Fibroblast of upper back skin (primary cell): ENCODE measurements around the gene C9orf43.
"Not testable (repeated sequence)": the region's sequence is repeated elsewhere in the genome, so short reads cannot be mapped to it uniquely, and the experiment has no call there.

Source experiments
- DNase-seq: peaks from one replicate; pipeline ENCODE4 v3.0.0-alpha.2; 2013

Gene C9orf43, protein sequence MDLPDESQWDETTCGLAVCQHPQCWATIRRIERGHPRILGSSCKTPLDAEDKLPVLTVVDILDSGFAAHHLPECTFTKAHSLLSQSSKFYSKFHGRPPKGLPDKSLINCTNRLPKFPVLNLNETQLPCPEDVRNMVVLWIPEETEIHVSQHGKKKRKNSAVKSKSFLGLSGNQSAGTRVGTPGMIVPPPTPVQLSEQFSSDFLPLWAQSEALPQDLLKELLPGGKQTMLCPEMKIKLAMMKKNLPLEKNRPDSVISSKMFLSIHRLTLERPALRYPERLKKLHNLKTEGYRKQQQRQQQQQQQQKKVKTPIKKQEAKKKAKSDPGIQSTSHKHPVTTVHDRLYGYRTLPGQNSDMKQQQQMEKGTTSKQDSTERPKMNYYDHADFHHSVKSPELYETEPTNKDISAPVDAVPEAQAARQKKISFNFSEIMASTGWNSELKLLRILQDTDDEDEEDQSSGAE

GRCh38 chr9:113410207-113410864 lies at the start of gene C9orf43, which contains the start of gene POLE3:
Gene C9orf43 (plus strand): TSS chr9:113410747. CDS start chr9:113413494, 2,747 bp downstream.
Gene POLE3 (minus strand): TSS chr9:113410675. CDS start chr9:113410293, 382 bp downstream.
- peak; percentile 95 for DNase-seq

- DNase-seq: peak; percentile 22
Observed at GRCh38 chr9:113361304-113362018, 49.1 kb upstream of the C9orf43 start.

DNA sequence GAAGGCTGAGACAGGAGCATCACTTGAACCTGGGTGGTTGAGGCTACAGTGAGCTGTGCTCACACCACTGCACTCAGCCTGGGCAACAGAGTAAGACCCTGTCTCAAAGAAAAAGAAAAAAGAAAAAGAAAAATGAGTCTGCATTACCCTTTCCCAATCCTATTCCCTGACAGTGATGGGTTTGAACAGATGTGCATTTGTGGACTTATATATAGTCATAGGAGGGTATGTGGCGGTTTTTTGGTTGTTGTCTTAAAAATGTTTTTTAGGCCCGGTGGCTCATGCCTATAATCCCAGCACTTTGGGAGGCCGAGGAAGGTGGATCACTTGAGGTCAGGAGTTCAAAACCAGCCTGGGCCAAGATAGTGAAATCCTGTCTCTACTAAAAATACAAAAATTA lies 47.2 kb upstream of the C9orf43 start:
- no peak for DNase-seq

DNA sequence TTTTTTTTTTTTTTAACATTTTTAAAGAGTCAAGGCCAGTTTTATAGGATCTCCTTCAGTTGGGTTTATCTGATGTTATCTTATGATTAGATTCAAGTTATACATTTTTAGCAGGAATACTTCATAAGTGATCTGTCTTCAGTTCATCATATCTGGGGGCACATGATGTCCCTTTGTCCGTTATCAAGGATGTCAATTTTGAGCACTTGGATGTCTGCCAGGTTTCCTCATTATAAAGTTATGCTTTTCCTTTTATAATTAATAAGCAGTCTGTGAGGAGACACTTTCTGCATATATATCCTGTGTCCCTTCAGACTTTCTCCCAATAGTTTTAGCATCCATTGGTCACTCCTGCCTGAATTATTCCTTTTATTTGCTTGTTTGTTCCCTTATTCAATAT lies 45.6 kb upstream of the C9orf43 start:
- DNase-seq: no peak

GRCh38 chr9:113365652-113366051 lies 44.9 kb upstream of the C9orf43 start:
- not testable (repeated sequence) for DNase-seq

GRCh38 chr9:113368348-113368981 lies 42.1 kb upstream of the C9orf43 start:
- no peak for DNase-seq

- no peak for DNase-seq
Observed at GRCh38 chr9:113368982-113369854, 41.3 kb upstream of the C9orf43 start.

DNA sequence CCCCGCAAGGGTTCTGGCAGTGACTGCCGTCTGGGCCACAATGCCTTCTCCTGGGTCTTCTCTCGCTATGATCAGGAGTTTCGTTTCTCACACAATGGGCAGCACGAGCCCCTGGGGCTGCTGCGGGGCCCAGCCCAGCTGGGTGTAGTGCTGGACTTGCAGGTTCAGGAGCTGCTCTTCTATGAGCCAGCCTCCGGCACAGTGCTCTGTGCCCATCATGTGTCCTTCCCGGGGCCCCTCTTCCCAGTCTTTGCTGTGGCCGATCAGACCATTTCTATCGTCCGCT lies 40.7 kb upstream of the C9orf43 start:
- no peak for DNase-seq

GRCh38 chr9:113370806-113371325 lies 39.7 kb upstream of the C9orf43 start:
- no peak for DNase-seq

- no peak for DNase-seq
Observed at GRCh38 chr9:113372059-113372458, 38.5 kb upstream of the C9orf43 start.

GRCh38 chr9:113373256-113373655 lies 37.3 kb upstream of the C9orf43 start:
- no peak for DNase-seq

- no peak for DNase-seq
Observed at GRCh38 chr9:113373676-113374392, 36.7 kb upstream of the C9orf43 start.

GRCh38 chr9:113375057-113376023 lies 35.2 kb upstream of the C9orf43 start:
- no peak for DNase-seq

- DNase-seq: peak; percentile 66
Observed at GRCh38 chr9:113376634-113377567, 33.6 kb upstream of the C9orf43 start, which contains the start of gene HDHD3. Gene HDHD3 (minus strand): TSS chr9:113376986. CDS start chr9:113374354, 2,632 bp downstream.

- DNase-seq: not testable (repeated sequence)
Observed at GRCh38 chr9:113379094-113379828, 31.3 kb upstream of the C9orf43 start.

- not testable (repeated sequence) for DNase-seq
Observed at GRCh38 chr9:113379829-113380210, 30.7 kb upstream of the C9orf43 start.

DNA sequence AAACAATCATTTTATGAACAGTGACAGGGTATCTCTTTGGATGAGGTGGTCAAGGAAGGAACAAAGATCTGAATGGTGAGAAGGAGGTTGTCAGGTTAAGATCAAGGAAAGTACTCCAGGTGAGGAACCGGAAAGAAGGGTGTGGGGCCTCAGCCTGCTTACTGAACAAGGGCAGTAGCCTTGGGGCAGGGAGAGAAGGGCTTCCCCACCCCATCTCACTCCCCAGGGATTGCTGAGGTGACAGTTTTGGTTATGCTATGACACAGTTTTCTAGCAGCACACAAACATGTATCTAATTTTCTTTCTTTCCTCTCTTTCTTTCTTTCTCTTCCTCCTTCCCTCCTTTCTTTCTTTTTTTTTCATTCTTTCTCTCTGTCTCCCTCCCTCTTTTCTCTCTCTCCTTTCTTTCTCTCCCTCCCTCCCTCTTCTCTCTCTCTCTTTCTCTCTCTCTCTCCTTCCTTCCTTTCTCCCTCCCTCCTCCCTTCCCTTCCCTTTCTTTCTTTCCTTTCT lies 29.6 kb upstream of the C9orf43 start:
- no peak for DNase-seq

GRCh38 chr9:113381441-113381840 lies 29.1 kb upstream of the C9orf43 start:
- not testable (repeated sequence) for DNase-seq
